ENCODE data around the gene RPS6KA5.

The RPS6KA5 gene

GRCh38 chr14:90890322-90891020, 170.0 kb downstream of the RPS6KA5 start:
- no peak for TF ChIP-seq CTCF (IDR thresholded peaks at IDR 0.05; ENCODE audit: extremely low read depth, insufficient read depth, missing control alignments)
- in situ Hi-C loops (cut with MboI; ENCODE audit: low pct_unique_long_range_greater_than_20kb, low sequenced_read_pairs, unreplicated experiment): no loop called here
- no peak for DNase-seq (ENCODE audit: low spot score)

- TF ChIP-seq CTCF (IDR thresholded peaks at IDR 0.05; ENCODE audit: extremely low read depth, insufficient read depth, missing control alignments): no peak
- no peak for DNase-seq (ENCODE audit: low spot score)
- in situ Hi-C loops (cut with MboI; ENCODE audit: low pct_unique_long_range_greater_than_20kb, low sequenced_read_pairs, unreplicated experiment): no loop called here
Measured at GRCh38 chr14:90886297-90886815, 174.1 kb downstream of the RPS6KA5 start.

GRCh38 chr14:90883782-90884181, 176.7 kb downstream of the RPS6KA5 start:
- TF ChIP-seq CTCF (IDR thresholded peaks at IDR 0.05; ENCODE audit: extremely low read depth, insufficient read depth, missing control alignments): no peak
- in situ Hi-C loops (cut with MboI; ENCODE audit: low pct_unique_long_range_greater_than_20kb, low sequenced_read_pairs, unreplicated experiment): no loop called here

GRCh38 chr14:90883197-90883596, 177.2 kb downstream of the RPS6KA5 start:
- DNase-seq (ENCODE audit: low spot score): no peak
- TF ChIP-seq CTCF (IDR thresholded peaks at IDR 0.05; ENCODE audit: extremely low read depth, insufficient read depth, missing control alignments): no peak
- in situ Hi-C loops (cut with MboI; ENCODE audit: low pct_unique_long_range_greater_than_20kb, low sequenced_read_pairs, unreplicated experiment): no loop called here

More at GRCh38 chr14:90883782-90884181, 176.7 kb downstream of the RPS6KA5 start:
- no peak for DNase-seq (ENCODE audit: low spot score)

- TF ChIP-seq CTCF (IDR thresholded peaks at IDR 0.05; ENCODE audit: extremely low read depth, insufficient read depth, missing control alignments): no peak
- no peak for DNase-seq (ENCODE audit: low spot score)
- in situ Hi-C loops (cut with MboI; ENCODE audit: low pct_unique_long_range_greater_than_20kb, low sequenced_read_pairs, unreplicated experiment): no loop called here
Measured at GRCh38 chr14:90880282-90880681, 180.2 kb downstream of the RPS6KA5 start.

GRCh38 chr14:90874599-90874998, 185.8 kb downstream of the RPS6KA5 start:
- in situ Hi-C loops (cut with MboI; ENCODE audit: low pct_unique_long_range_greater_than_20kb, low sequenced_read_pairs, unreplicated experiment): no loop called here

More at GRCh38 chr14:90874599-90874998, 185.8 kb downstream of the RPS6KA5 start:
- no peak for TF ChIP-seq CTCF (IDR thresholded peaks at IDR 0.05; ENCODE audit: extremely low read depth, insufficient read depth, missing control alignments)
- DNase-seq (ENCODE audit: low spot score): no peak

Data from GM13977 (cell line).